ENCODE data around the gene NPTN. TPM values are rescaled to one million over a fixed set of nuclear protein-coding genes. Genes with fewer than 3 reads are reported as not detected.

NPTN gene
- total RNA-seq, 1 donor from 2014 or later = 147 TPM

- no peak for TF ChIP-seq CTCF (IDR thresholded peaks at IDR 0.05)
- no peak overlapping the region for H3K27ac ChIP-seq
- intact Hi-C loops (cut with DNase I) = no loop called here
- H3K4me1 ChIP-seq = no peaks in the 10 kb centered on the region
- no peak for DNase-seq (ENCODE audit: low spot score in 2 of 2)
- H3K4me3 ChIP-seq = no peak overlapping the region
- H3K36me3 ChIP-seq = no peaks in the 10 kb centered on the region
- H3K9me3 ChIP-seq = no peaks in the 10 kb centered on the region
- H3K27me3 ChIP-seq = no peaks in the 10 kb centered on the region
Measured at GRCh38 chr15:73524919-73525318, 108.3 kb downstream of the NPTN start.

GRCh38 chr15:73522011-73522410 lies 111.2 kb downstream of the NPTN start:
- Histone ChIP-seq H3K36me3 (no peaks in the 10 kb centered on the region), H3K9me3 (no peaks in the 10 kb centered on the region), H3K27ac (no peak overlapping the region), H3K4me3 (no peak overlapping the region), H3K27me3 (no peaks in the 10 kb centered on the region), H3K4me1 (no peaks in the 10 kb centered on the region)
- no peak for DNase-seq (ENCODE audit: low spot score in 2 of 2)
- TF ChIP-seq CTCF (IDR thresholded peaks at IDR 0.05) = no peak
- intact Hi-C loops (cut with DNase I) = no loop called here

GRCh38 chr15:73518876-73519733 lies 114.1 kb downstream of the NPTN start:
- H3K4me1 ChIP-seq = no peaks in the 10 kb centered on the region
- intact Hi-C loops (cut with DNase I) = no loop called here
- H3K27ac ChIP-seq = no peak overlapping the region
- no peak overlapping the region for H3K4me3 ChIP-seq
- H3K27me3 ChIP-seq = no peaks in the 10 kb centered on the region
- DNase-seq (ENCODE audit: low spot score in 2 of 2) = no peak
- no peaks in the 10 kb centered on the region for H3K36me3 ChIP-seq
- no peaks in the 10 kb centered on the region for H3K9me3 ChIP-seq
- TF ChIP-seq CTCF (IDR thresholded peaks at IDR 0.05) = no peak

GRCh38 chr15:73518180-73518862 lies 114.9 kb downstream of the NPTN start:
- H3K9me3 ChIP-seq = no peaks in the 10 kb centered on the region
- H3K27me3 ChIP-seq = no peaks in the 10 kb centered on the region
- H3K27ac ChIP-seq = no peak overlapping the region
- intact Hi-C loops (cut with DNase I) = no loop called here
- H3K4me3 ChIP-seq = no peak overlapping the region
- no peaks in the 10 kb centered on the region for H3K36me3 ChIP-seq
- TF ChIP-seq CTCF (IDR thresholded peaks at IDR 0.05) = no peak
- no peak for DNase-seq (ENCODE audit: low spot score in 2 of 2)
- H3K4me1 ChIP-seq = no peaks in the 10 kb centered on the region

- no peak overlapping the region for H3K4me3 ChIP-seq
- no peaks in the 10 kb centered on the region for H3K36me3 ChIP-seq
- no peak for TF ChIP-seq CTCF (IDR thresholded peaks at IDR 0.05)
- no peak for DNase-seq (ENCODE audit: low spot score in 2 of 2)
- intact Hi-C loops (cut with DNase I) = no loop called here
- no peaks in the 10 kb centered on the region for H3K4me1 ChIP-seq
- H3K27me3 ChIP-seq = no peaks in the 10 kb centered on the region
- no peaks in the 10 kb centered on the region for H3K9me3 ChIP-seq
- no peak overlapping the region for H3K27ac ChIP-seq
Measured at GRCh38 chr15:73517566-73517965, 115.6 kb downstream of the NPTN start.
